HepG2 (cell line): ENCODE results near the gene CTPS2. TPM values are rescaled to one million over a fixed set of nuclear protein-coding genes. Genes with fewer than 3 reads are reported as not detected.

Experiments used
- ARID3A ChIP-seq: IDR thresholded peaks from 2 replicates; pipeline ENCODE4 v1.6.1; 2012; ENCODE audit warnings: low read depth, low read length, improper control_type of control experiment
- CTCF ChIP-seq: sonication (generic); formaldehyde crosslinking; IDR thresholded peaks from 2 replicates; pipeline ENCODE4 v1.5.0; 2020; ENCODE audit warnings: mild to moderate bottlenecking, missing genetic modification reagents, moderate library complexity
- DZIP1 ChIP-seq: sonication (generic); formaldehyde crosslinking; IDR thresholded peaks from 2 replicates; pipeline ENCODE4 v1.5.0; 2020; ENCODE audit warnings: mild to moderate bottlenecking, missing genetic modification reagents
- FOSL2 ChIP-seq: sonication (generic); formaldehyde crosslinking; IDR thresholded peaks from 2 replicates; pipeline ENCODE4 v1.4.0; 2020; ENCODE audit warnings: missing genetic modification reagents
- HOXA3 ChIP-seq: sonication (generic); formaldehyde crosslinking; IDR thresholded peaks from 2 replicates; pipeline ENCODE4 v1.5.0; 2020; ENCODE audit warnings: missing genetic modification reagents
- NFE2L1 ChIP-seq: sonication (generic); formaldehyde crosslinking; IDR thresholded peaks from 2 replicates; pipeline ENCODE4 v1.4.0; 2020; ENCODE audit warnings: missing genetic modification reagents, mild to moderate bottlenecking, borderline replicate concordance
- POGZ ChIP-seq: sonication (generic); formaldehyde crosslinking; IDR thresholded peaks from 2 replicates; pipeline ENCODE4 v1.4.0; 2020; ENCODE audit warnings: mild to moderate bottlenecking, missing genetic modification reagents
- SIN3A ChIP-seq: IDR thresholded peaks from 2 replicates; pipeline ENCODE4 v1.6.1; 2011; ENCODE audit warnings: low read depth, mild to moderate bottlenecking, control low read depth, low read length, borderline replicate concordance
- SP2 ChIP-seq: sonication (generic); formaldehyde crosslinking; IDR thresholded peaks from 2 replicates; pipeline ENCODE4 v1.5.1; 2020; ENCODE audit warnings: mild to moderate bottlenecking, missing genetic modification reagents
- THAP8 ChIP-seq: sonication (generic); formaldehyde crosslinking; IDR thresholded peaks from 2 replicates; pipeline ENCODE4 v1.5.1; 2020; ENCODE audit warnings: missing genetic modification reagents, mild to moderate bottlenecking, borderline replicate concordance
- ZBTB37 ChIP-seq: sonication (generic); formaldehyde crosslinking; IDR thresholded peaks from 2 replicates; pipeline ENCODE4 v1.4.0; 2020; ENCODE audit warnings: mild to moderate bottlenecking, missing genetic modification reagents
- ZBTB38 ChIP-seq: sonication (generic); formaldehyde crosslinking; IDR thresholded peaks from 2 replicates; pipeline ENCODE4 v1.5.1; 2020; ENCODE audit warnings: mild to moderate bottlenecking, missing genetic modification reagents
- ZNF235 ChIP-seq: sonication (generic); formaldehyde crosslinking; IDR thresholded peaks from 2 replicates; pipeline ENCODE4 v1.8.1; 2023; ENCODE audit warnings: mild to moderate bottlenecking, missing genetic modification reagents, borderline replicate concordance
- ZNF281 ChIP-seq: sonication (generic); formaldehyde crosslinking; IDR thresholded peaks from 2 replicates; pipeline ENCODE4 v1.4.0; 2020; ENCODE audit warnings: missing genetic modification reagents, borderline replicate concordance
- ZNF468 ChIP-seq: sonication (generic); formaldehyde crosslinking; IDR thresholded peaks from 2 replicates; pipeline ENCODE4 v1.8.0; 2022; ENCODE audit warnings: mild to moderate bottlenecking, moderate library complexity, missing genetic modification reagents
- ZSCAN22 ChIP-seq: sonication (generic); formaldehyde crosslinking; IDR thresholded peaks from 2 replicates; pipeline ENCODE4 v1.4.0; 2020; ENCODE audit warnings: mild to moderate bottlenecking, missing genetic modification reagents
- ZSCAN29 ChIP-seq: sonication (generic); formaldehyde crosslinking; conservative IDR thresholded peaks from 2 replicates; pipeline ENCODE4 v1.4.0; 2020; ENCODE audit warnings: mild to moderate bottlenecking, missing genetic modification reagents
- polyA plus RNA-seq, 8 experiments: library from polyadenylated mRNA; depleted of rRNA in 3 of 8; stranded (reverse) in 7 of 8; unstranded in 1 of 8; fragments of >200 nt; fragmentation: Illumina TruSeq in 4 of 8; extraction: Trizol in 4 of 8; gene quantifications; 2 replicates each; pipeline versions ENCODE4 v1.2.1 to v1.2.3, GENCODE V29; 2011 to 2016; ENCODE audit warnings: low read depth in 4 of 8, missing spikeins in 1 of 8, mixed read lengths in 1 of 8; ENCODE audit not compliant: insufficient read depth in 1 of 8
- total RNA-seq, 5 experiments: library from RNA; depleted of rRNA; stranded (reverse); fragments of >200 nt; fragmentation: Illumina TruSeq; extraction: Trizol; gene quantifications; 2 replicates each; pipeline ENCODE4 v1.2.3, GENCODE V29; 2016; ENCODE audit warnings: low read depth in 1 of 5

Gene CTPS2
- total and polyA plus RNA-seq, 2 of the 13 experiments (the other 11 are each of a cell fraction or from before 2014, with no cell fraction given): 10.3 to 26.1 TPM

GRCh38 chrX:16719334-16720084 is 7.0 kb upstream of the CTPS2 start, which contains the start of gene SYAP1 (continued):
- TF ChIP-seq THAP8 (no peak), ZNF235 (CRISPR knock-in tag) (no peak), ZSCAN29 (CRISPR knock-in tag) (0 out of 2 replicates have a peak, but pooled peaks have one; percentile 39), ZNF468 (CRISPR knock-in tag) (no peak), POGZ (CRISPR knock-in tag) (peak; percentile 48; the same call in 1 of the 2 replicates), FOSL2 (CRISPR knock-in tag) (peak; percentile 63), ZBTB38 (0 out of 2 replicates have a peak, but pooled peaks have one; percentile 31), ARID3A (no peak), HOXA3 (peak; percentile 98), NFE2L1 (CRISPR knock-in tag) (no peak), ZNF281 (CRISPR knock-in tag) (no peak), DZIP1 (CRISPR knock-in tag) (no peak), CTCF (0 out of 2 replicates have a peak, but pooled peaks have one; percentile 10), ZSCAN22 (CRISPR knock-in tag) (no peak), ZBTB37 (CRISPR knock-in tag) (no peak), SP2 (CRISPR knock-in tag) (peak; percentile 59), SIN3A (peak; percentile 62; the same call in 1 of the 2 replicates)
